Erythroblast (primary cell): ENCODE data around the gene SLC6A11.

Experiments used
- GATA1 ChIP-seq: IDR thresholded peaks from 2 replicates; pipeline ENCODE4 v1.6.1; 2011; ENCODE audit warnings: low read depth, mild to moderate bottlenecking, control low read depth, low read length, moderate library complexity
- POLR2A ChIP-seq: IDR thresholded peaks from 2 replicates; pipeline ENCODE4 v1.6.1; 2011; ENCODE audit warnings: mild to moderate bottlenecking, low read length

- no peak for TF ChIP-seq POLR2A
- TF ChIP-seq GATA1 = no peak
Measured at GRCh38 chr3:10901296-10901945, 85.4 kb downstream of the SLC6A11 start.
